ENCODE results near the gene TRIP10. TPM values are rescaled to one million over a fixed set of nuclear protein-coding genes. Genes with fewer than 3 reads are reported as not detected.

TRIP10 gene
- total and polyA plus RNA-seq, 2 of the 13 experiments (the other 11 are each of a cell fraction or from before 2014, with no cell fraction given): 32.5 to 33.2 TPM

- TF ChIP-seq MEIS1 (CRISPR knock-in tag; IDR thresholded peaks at IDR 0.05; ENCODE audit: borderline replicate concordance) (no peak), ZNF773 (CRISPR knock-in tag; IDR thresholded peaks at IDR 0.05; ENCODE audit: borderline replicate concordance) (no peak), ZXDC (CRISPR knock-in tag; IDR thresholded peaks at IDR 0.05) (no peak), ZNF597 (CRISPR knock-in tag; IDR thresholded peaks at IDR 0.05) (no peak), SALL1 (CRISPR knock-in tag; IDR thresholded peaks at IDR 0.05) (peak; percentile 90), TARDBP (CRISPR knock-in tag; IDR thresholded peaks at IDR 0.05) (peak; percentile 78), KLF15 (CRISPR knock-in tag; IDR thresholded peaks at IDR 0.05; ENCODE audit: borderline replicate concordance) (peak; percentile 65; the same call in 1 of the 2 replicates), MXD3 (CRISPR knock-in tag; IDR thresholded peaks at IDR 0.05) (peak; percentile 79; the same call in 1 of the 2 replicates), CREM (IDR thresholded peaks at IDR 0.05) (no peak), CREM (CRISPR knock-in tag; IDR thresholded peaks at IDR 0.05) (no peak), KAT2B (IDR thresholded peaks at IDR 0.05; ENCODE audit: borderline replicate concordance, low read depth, low read length) (no peak; the same call in 1 of the 2 replicates), ZNF615 (CRISPR knock-in tag; IDR thresholded peaks at IDR 0.05; ENCODE audit: borderline replicate concordance) (no peak), MXD1 (CRISPR knock-in tag; IDR thresholded peaks at IDR 0.05) (peak; percentile 70)
These were observed 13.9 kb downstream of the TRIP10 start (continued) for GRCh38 chr19:6753178-6754031.

All from HepG2 (cell line).